Central memory CD4-positive, alpha-beta T cell (primary cell): ENCODE measurements around the gene LDB3.

Source experiments
- DNase-seq: peaks from one replicate; pipeline ENCODE4 v3.0.0; 2022

The LDB3 gene

GRCh38 chr10:86664341-86665217 is 3.7 kb upstream of the LDB3 start:
- DNase-seq, result no peak

GRCh38 chr10:86665218-86665607 is 3.1 kb upstream of the LDB3 start:
- DNase-seq, result no peak

- no peak for DNase-seq
These were observed 2.4 kb upstream of the LDB3 start for GRCh38 chr10:86665868-86666267.

GRCh38 chr10:86666538-86666937 is 1.8 kb upstream of the LDB3 start:
- no peak for DNase-seq

GRCh38 chr10:86667421-86668181 is 710 bp upstream of the LDB3 start:
- DNase-seq, result no peak

- no peak for DNase-seq
These were observed 2.0 kb downstream of the LDB3 start for GRCh38 chr10:86670290-86670811.

- no peak for DNase-seq
These were observed 2.6 kb downstream of the LDB3 start for GRCh38 chr10:86670876-86671275.

- no peak for DNase-seq
These were observed 3.1 kb downstream of the LDB3 start for GRCh38 chr10:86671419-86671818.

- DNase-seq, result no peak
These were observed 3.8 kb downstream of the LDB3 start for GRCh38 chr10:86671985-86672710.

- no peak for DNase-seq
These were observed 5.0 kb downstream of the LDB3 start for GRCh38 chr10:86673216-86673826.

GRCh38 chr10:86673827-86674581 is 5.7 kb downstream of the LDB3 start:
- DNase-seq, result no peak

GRCh38 chr10:86674912-86675311 is 6.6 kb downstream of the LDB3 start:
- no peak for DNase-seq

- DNase-seq, result no peak
These were observed 9.1 kb downstream of the LDB3 start for GRCh38 chr10:86677374-86677773.

GRCh38 chr10:86678999-86679792 is 10.9 kb downstream of the LDB3 start:
- no peak for DNase-seq

- DNase-seq, result no peak
These were observed 12.7 kb downstream of the LDB3 start for GRCh38 chr10:86681047-86681446.

- DNase-seq, result no peak
These were observed 13.5 kb downstream of the LDB3 start for GRCh38 chr10:86681722-86682386.

GRCh38 chr10:86682675-86683074 is 14.4 kb downstream of the LDB3 start:
- no peak for DNase-seq

GRCh38 chr10:86684331-86685097 is 16.2 kb downstream of the LDB3 start:
- no peak for DNase-seq

- no peak for DNase-seq
These were observed 17.1 kb downstream of the LDB3 start for GRCh38 chr10:86685416-86685815.
